Measurements from ENCODE around the gene PRSS38. TPM values are rescaled to one million over a fixed set of nuclear protein-coding genes. Genes with fewer than 3 reads are reported as not detected.

Gene PRSS38
- total RNA-seq, 2 donors from 2014 or later: not detected

DNA sequence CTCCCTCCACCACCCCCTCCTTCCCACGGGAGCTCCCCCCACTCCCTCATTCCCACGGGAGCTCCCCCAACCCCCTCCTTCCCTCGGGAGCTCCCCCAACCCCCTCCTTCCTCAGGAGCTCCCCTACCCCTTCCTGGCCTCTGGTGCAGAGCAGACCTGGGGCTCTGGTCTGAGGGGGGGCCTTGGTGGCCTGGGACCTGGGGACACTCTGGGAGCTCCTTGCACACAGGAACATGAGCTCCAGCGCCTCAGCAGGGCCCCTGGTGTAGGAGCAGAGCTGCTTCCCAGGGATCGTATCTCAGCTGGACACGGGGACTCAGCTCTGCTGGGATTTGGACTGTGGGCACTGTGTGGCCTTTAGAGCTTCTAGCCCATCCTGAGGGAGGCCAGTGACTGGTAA lies 19.7 kb upstream of the PRSS38 start:
- ATAC-seq (replicated peaks): no peak
- Mint-ChIP-seq H3K9me3 (no peaks in the 10 kb centered on the region), H3K4me3 (no peak overlapping the region), H3K27me3 (no peaks in the 10 kb centered on the region), H3K4me1 (no peaks in the 10 kb centered on the region), H3K36me3 (ENCODE audit: low read depth) (no peaks in the 10 kb centered on the region), H3K27ac (no peak overlapping the region)

DNA sequence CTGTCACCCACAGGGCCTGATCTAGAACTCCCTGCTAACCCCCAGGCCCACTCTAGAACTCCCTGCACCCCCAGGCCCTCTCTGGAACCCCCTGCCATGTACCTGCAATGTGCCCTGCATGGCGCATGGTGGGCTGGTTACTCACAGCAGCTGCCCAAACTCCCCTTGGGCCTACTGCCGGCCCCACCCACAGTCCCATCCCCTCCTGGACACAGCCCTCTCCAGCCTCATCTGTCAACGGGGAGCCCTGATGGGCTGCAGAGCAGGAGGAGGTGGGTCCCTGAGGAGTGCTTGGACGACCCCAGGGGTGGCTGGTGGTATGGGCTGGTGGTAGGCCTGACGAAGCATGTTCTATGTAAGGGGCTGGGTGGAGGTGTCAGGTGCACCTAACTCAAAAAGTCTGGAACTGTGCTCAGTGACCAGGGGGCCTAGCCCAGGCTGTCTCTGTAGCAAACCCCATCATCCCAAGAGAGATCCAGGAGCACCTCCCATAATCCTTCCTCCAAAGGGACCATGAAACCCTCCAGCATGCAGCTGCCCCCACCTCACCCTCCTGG lies 19.0 kb upstream of the PRSS38 start:
- no peaks in the 10 kb centered on the region for H3K36me3 Mint-ChIP-seq (ENCODE audit: low read depth)
- no peak overlapping the region for H3K4me3 Mint-ChIP-seq
- H3K27me3 Mint-ChIP-seq: no peaks in the 10 kb centered on the region
- no peak overlapping the region for H3K27ac Mint-ChIP-seq
- H3K4me1 Mint-ChIP-seq: no peaks in the 10 kb centered on the region
- no peak for ATAC-seq (replicated peaks)
- H3K9me3 Mint-ChIP-seq: no peaks in the 10 kb centered on the region

DNA sequence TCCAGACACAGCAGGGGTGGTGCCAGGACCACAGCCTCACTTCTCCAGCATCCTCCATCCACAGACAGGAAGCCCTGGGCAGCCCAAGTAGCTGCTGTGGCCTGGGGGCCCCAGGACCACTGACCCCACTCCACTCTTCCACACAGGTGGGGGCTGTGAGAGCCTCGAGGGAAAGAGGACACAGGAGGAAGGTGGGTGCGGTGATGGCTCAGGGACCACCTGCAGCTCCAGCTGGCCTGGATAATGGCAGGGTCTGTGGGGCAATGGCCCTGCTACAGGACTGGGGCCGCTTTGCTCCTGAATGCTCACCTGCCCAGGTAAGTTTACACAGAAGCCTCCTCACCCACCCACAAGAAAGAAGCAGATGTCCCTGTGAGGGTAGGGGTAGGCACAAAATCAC lies 18.3 kb upstream of the PRSS38 start:
- Mint-ChIP-seq H3K9me3 (no peaks in the 10 kb centered on the region), H3K36me3 (ENCODE audit: low read depth) (no peaks in the 10 kb centered on the region), H3K4me1 (no peaks in the 10 kb centered on the region), H3K27me3 (no peaks in the 10 kb centered on the region), H3K4me3 (no peak overlapping the region), H3K27ac (no peak overlapping the region)
- no peak for ATAC-seq (replicated peaks)

DNA sequence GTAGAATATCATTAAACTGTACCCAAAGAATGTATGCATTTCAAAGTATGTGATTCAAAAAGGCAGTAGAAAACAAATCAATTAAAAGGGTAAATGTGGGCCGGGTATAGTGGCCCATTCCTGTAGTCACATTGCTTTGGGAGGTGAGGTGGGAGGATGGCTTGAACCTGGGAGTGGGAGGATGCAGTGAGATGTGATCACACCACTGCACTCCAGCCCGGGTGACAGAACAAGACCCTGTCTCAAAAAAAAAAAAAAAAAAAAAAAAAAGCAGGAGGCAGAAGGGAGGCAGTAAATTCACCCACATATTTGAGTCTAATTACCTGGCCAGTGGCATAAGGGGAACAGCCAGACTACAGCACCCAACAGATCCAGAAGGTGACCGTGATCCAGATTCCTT lies 17.9 kb upstream of the PRSS38 start:
- H3K4me1 Mint-ChIP-seq: no peaks in the 10 kb centered on the region
- H3K4me3 Mint-ChIP-seq: no peak overlapping the region
- ATAC-seq (replicated peaks): no peak
- no peak overlapping the region for H3K27ac Mint-ChIP-seq
- no peaks in the 10 kb centered on the region for H3K27me3 Mint-ChIP-seq
- no peaks in the 10 kb centered on the region for H3K9me3 Mint-ChIP-seq
- H3K36me3 Mint-ChIP-seq (ENCODE audit: low read depth): no peaks in the 10 kb centered on the region

DNA sequence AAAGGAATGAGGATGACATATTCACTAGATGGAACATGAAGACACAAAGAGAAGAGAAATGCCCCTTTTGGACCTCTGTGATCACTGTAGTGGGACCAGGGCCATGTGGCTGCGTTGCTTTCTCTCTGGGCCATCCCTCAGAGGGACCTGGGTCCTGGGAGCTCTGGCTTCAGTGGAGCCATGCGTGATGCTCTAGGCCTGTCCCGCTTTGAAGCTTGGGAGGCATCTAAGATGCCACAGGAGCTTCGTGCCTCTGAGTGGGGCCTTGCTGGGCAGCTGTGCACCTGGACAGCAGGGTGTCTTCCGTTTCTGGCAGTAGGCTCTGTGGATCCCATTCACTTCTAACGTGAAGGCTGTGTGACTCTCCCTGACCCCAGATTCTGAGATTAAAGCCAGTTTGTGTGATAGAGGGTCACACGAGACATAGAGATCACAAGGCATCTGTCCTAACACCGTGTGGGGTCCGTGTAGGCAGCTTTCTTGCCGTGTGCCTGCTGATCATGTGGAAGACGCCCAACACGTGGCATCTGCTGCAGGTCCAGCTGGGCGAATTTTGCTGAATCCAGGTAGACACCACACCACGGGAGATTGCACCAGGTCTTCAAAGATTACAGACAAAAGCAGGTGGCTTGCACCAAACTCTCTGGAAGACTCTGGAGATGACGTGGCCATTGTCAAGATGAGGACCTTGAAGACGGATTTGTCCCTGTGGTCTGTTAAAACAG lies 17.2 kb upstream of the PRSS38 start:
- no peak overlapping the region for H3K27ac Mint-ChIP-seq
- no peak for ATAC-seq (replicated peaks)

DNA sequence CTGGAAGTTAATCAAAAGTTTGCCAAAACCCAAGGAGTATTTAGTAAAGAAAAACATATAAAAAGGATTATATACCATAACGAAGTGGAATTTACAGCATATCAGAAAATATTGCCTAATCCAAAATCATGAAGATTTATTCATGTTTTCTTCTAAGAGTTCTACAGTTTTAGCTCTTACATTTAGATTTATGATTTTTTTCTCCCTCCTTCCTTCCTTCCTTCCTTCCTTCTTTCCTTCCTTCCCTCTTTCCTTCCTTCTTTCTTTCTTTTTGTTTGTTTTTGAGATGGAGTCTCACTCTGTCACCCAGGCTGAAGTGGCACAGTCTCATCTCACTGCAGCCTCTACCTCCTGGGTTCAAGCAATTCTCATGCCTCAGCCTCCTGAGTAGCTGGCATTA lies 15.7 kb upstream of the PRSS38 start:
- Mint-ChIP-seq H3K4me1 (no peaks in the 10 kb centered on the region), H3K27me3 (peaks cover 7% of the 10 kb centered on the region), H3K36me3 (ENCODE audit: low read depth) (no peaks in the 10 kb centered on the region), H3K4me3 (no peak overlapping the region), H3K9me3 (no peaks in the 10 kb centered on the region), H3K27ac (no peak overlapping the region)
- no peak for ATAC-seq (replicated peaks)

More for the DNA sequence above, 17.2 kb upstream of the PRSS38 start:
- Mint-ChIP-seq H3K4me1 (no peaks in the 10 kb centered on the region), H3K36me3 (ENCODE audit: low read depth) (no peaks in the 10 kb centered on the region), H3K4me3 (no peak overlapping the region), H3K27me3 (no peaks in the 10 kb centered on the region), H3K9me3 (no peaks in the 10 kb centered on the region)

DNA sequence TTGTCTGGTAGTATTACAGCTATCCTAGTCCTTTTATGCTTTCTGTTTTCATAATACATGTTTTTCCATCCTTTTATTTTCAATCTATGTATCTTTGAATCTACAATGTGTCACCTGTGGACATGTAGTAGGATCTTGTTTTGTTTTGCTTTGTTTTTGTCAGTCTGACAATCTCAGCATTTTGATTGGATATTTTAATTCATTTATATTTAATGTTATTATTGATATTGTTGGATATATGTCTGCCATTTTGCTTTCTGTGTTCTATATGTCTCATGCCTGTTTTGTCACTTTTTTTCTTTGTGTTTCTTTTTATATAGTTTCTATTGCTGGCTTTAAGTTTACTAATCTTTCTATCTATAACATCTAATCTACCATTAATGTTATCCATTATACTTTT lies 11.5 kb upstream of the PRSS38 start:
- no peak for ATAC-seq (replicated peaks)
- Mint-ChIP-seq H3K27me3 (peaks cover 8% of the 10 kb centered on the region), H3K4me1 (no peaks in the 10 kb centered on the region), H3K36me3 (ENCODE audit: low read depth) (no peaks in the 10 kb centered on the region), H3K27ac (no peak overlapping the region), H3K4me3 (no peak overlapping the region), H3K9me3 (peaks cover 4% of the 10 kb centered on the region)

DNA sequence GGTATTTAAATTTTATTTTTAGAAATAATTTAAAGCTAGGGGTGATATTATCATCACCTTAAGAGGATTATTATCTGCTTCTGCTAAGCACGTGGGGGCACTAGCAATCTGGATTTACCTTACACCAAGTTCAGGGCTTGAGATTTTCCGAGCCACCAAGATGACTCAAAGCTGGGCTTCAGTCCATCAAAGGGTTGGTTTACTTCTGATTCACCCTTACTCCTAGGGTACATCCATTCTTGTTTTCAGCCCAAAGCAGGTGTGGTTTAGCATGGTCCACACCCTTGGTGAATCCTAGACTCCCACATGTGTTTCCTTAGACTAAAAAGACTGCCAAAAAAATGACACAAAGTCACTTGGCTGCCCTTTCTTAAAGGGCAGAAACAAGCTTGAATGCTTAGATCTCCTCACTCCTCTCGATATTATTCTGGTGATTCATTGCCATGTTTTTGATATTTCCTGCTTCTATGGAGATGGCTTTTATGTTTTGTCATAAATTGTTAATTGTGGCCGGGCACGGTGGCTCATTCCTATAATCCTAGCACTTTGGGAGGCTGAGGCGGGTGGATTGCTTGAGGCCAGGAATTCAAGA lies 9.8 kb upstream of the PRSS38 start:
- Mint-ChIP-seq H3K4me1 (no peaks in the 10 kb centered on the region), H3K27ac (no peak overlapping the region), H3K36me3 (ENCODE audit: low read depth) (no peaks in the 10 kb centered on the region), H3K27me3 (peaks cover 8% of the 10 kb centered on the region), H3K9me3 (peaks cover 4% of the 10 kb centered on the region), H3K4me3 (no peak overlapping the region)
- peak; percentile 43 for ATAC-seq (replicated peaks)

DNA sequence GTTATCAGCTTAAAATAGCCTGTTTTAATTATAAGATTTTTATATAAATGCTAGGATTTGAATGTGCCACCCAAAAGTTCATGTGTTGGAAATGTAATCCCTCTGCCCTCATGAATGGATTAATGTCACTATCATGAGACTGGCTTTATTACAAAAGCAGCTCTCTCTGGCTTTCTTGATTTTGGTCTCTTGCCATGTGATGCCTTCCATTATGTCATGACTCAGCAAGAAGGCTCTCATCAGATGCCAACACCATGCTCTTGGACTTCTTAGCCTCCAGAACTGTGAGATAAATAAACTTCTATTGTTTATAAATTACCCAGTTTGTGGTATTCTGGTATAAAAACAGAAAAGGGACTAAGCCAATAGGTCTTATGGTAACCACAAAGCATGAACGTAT lies 6.9 kb upstream of the PRSS38 start:
- Mint-ChIP-seq H3K9me3 (peaks cover 4% of the 10 kb centered on the region), H3K36me3 (ENCODE audit: low read depth) (no peaks in the 10 kb centered on the region), H3K4me1 (no peaks in the 10 kb centered on the region), H3K27ac (no peak overlapping the region), H3K27me3 (peaks cover 8% of the 10 kb centered on the region), H3K4me3 (no peak overlapping the region)
- ATAC-seq (replicated peaks): no peak

DNA sequence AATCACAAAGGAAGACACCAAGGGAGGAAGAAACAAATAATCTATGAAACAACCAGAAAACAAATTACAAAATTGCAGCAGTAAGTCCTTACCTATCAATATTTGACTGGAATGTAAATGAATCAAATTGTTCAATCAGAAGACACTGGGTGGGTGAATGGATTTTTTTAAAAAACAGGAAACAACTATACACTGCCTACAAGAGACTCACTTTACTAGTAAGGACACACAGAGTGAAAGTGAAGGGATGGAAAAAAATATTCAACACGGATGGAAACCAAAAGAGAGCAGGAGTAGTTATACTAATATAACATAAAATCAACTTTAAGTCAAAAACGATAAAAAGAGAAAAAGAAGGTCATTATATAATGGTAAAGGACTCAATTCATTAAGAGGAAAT lies 6.4 kb upstream of the PRSS38 start:
- H3K27me3 Mint-ChIP-seq: peaks cover 8% of the 10 kb centered on the region
- no peaks in the 10 kb centered on the region for H3K4me1 Mint-ChIP-seq
- H3K4me3 Mint-ChIP-seq: no peak overlapping the region
- no peak for ATAC-seq (replicated peaks)
- peaks cover 4% of the 10 kb centered on the region for H3K9me3 Mint-ChIP-seq
- H3K36me3 Mint-ChIP-seq (ENCODE audit: low read depth): no peaks in the 10 kb centered on the region
- H3K27ac Mint-ChIP-seq: no peak overlapping the region

DNA sequence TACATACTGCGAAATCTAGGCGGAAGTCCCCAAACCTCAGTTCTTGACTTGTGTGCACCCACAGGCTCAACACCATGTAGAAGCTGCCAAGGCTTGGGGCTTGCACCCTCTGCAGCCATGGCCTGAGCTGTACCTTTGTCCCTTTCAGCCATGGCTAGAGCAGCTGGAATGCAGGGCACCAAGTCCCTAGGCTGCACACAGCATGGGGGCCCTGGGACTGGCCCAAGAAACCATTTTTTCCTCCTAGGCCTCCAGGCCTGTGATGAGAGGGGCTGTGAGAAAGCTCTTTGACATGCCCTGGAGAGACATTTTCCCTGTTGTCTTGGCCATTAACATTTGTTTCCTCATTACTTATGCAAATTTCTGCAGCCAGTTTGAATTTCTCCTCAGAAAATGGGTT lies 1.5 kb upstream of the PRSS38 start:
- no peak overlapping the region for H3K27ac Mint-ChIP-seq
- no peak overlapping the region for H3K4me3 Mint-ChIP-seq
- H3K4me1 Mint-ChIP-seq: no peaks in the 10 kb centered on the region
- H3K36me3 Mint-ChIP-seq (ENCODE audit: low read depth): no peaks in the 10 kb centered on the region
- peaks cover 5% of the 10 kb centered on the region for H3K9me3 Mint-ChIP-seq
- ATAC-seq (replicated peaks): no peak
- no peaks in the 10 kb centered on the region for H3K27me3 Mint-ChIP-seq

DNA sequence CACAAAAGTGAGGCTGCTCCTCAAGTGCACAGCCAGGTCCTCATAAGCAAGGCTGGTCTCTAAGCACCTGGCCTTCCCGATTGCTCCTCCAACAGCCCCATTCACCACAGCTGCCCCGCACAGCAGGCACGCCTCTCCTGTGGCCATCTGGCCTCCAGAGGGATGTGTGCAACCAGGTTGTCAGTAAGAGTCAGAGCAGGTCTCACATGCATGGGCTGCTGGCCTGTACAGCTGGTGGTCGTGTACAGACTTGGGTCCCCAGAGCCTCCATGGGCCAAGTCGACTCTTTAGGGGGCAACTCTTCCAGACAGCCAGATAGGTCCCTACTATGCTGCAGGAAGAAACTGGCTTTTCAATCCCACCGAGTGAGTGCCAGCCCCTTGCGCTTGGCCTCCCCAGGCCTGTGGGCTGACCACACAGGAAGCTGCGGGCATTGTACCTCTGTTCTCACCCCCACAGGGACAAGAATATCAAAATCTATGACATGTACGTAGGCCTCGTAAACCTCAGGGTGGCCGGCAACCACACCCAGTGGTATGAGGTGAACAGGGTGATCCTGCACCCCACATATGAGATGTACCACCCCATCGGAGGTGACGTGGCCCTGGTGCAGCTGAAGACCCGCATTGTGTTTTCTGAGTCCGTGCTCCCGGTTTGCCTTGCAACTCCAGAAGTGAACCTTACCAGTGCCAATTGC lies 1.4 kb downstream of the PRSS38 start:
- H3K4me1 Mint-ChIP-seq: no peaks in the 10 kb centered on the region
- no peaks in the 10 kb centered on the region for H3K27me3 Mint-ChIP-seq
- ATAC-seq (replicated peaks): no peak
- no peaks in the 10 kb centered on the region for H3K36me3 Mint-ChIP-seq (ENCODE audit: low read depth)
- peaks cover 11% of the 10 kb centered on the region for H3K9me3 Mint-ChIP-seq
- H3K4me3 Mint-ChIP-seq: no peak overlapping the region
- H3K27ac Mint-ChIP-seq: no peak overlapping the region

DNA sequence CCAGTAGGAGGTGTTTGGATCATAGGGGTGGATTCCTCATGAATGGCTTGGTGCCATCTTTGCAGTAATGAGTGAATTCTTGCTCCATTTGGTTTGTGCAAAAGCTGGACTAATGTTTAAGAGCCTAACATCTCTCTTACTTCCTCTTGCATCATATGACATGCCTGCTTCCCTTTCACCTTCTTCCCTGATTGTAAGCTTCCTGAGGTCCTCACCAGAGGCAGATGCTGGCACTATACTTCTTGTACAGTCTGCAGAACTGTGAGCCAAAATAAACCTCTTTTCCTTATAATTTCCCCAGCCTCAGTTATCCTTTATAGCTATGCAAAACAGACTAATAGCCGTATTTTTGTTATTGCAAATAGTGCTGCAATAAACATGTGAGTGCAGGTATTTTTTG lies 8.1 kb downstream of the PRSS38 start:
- H3K27ac Mint-ChIP-seq: no peak overlapping the region

DNA sequence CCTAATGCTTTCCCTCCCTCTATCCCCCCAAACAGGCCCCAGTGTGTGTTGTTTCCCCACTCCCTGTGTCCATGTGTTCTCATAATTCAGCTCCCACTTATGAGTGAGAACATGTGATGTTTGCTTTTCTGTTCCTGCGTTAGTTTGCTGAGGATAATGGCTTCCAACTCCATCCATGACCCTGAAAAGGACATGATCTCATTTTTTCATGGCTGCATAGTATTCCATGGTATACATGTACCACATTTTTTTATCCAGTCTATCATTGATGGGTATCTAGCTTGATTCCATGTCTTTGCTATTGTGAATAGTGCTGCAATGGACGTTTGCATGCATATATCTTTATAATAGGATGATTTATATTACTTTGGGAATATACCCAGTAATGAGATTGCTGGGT lies 8.7 kb downstream of the PRSS38 start:
- peaks cover 4% of the 10 kb centered on the region for H3K27me3 Mint-ChIP-seq
- peaks cover 9% of the 10 kb centered on the region for H3K9me3 Mint-ChIP-seq
- no peak for ATAC-seq (replicated peaks)
- no peak overlapping the region for H3K27ac Mint-ChIP-seq
- no peaks in the 10 kb centered on the region for H3K4me1 Mint-ChIP-seq
- H3K36me3 Mint-ChIP-seq (ENCODE audit: low read depth): no peaks in the 10 kb centered on the region
- no peak overlapping the region for H3K4me3 Mint-ChIP-seq

More for the DNA sequence above, 8.1 kb downstream of the PRSS38 start:
- Mint-ChIP-seq H3K4me1 (no peaks in the 10 kb centered on the region), H3K36me3 (ENCODE audit: low read depth) (no peaks in the 10 kb centered on the region), H3K9me3 (peaks cover 9% of the 10 kb centered on the region), H3K27me3 (peaks cover 4% of the 10 kb centered on the region), H3K4me3 (no peak overlapping the region)
- ATAC-seq (replicated peaks): no peak

DNA sequence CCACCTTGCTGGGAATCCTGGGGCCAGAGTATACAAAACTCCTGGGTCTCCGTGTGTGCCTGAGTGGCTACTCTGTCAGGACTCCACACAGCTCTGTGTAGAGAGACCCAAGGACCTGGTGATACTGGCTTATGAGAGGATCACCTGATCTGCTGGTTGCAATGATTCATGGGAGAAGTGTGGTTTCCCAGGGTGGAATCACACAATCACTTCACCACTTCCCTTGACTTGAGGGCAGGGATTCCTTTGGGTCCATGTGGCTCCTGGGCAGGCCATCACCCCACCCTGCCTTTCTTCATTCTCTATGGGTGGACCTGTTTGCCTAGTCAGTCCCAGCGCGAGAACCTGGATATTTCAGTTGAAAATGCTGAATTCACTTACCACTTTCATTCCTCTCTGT lies 13.3 kb downstream of the PRSS38 start:
- peaks cover 5% of the 10 kb centered on the region for H3K27me3 Mint-ChIP-seq
- no peak overlapping the region for H3K4me3 Mint-ChIP-seq
- ATAC-seq (replicated peaks): no peak
- no peaks in the 10 kb centered on the region for H3K36me3 Mint-ChIP-seq (ENCODE audit: low read depth)
- no peaks in the 10 kb centered on the region for H3K4me1 Mint-ChIP-seq
- peaks cover 6% of the 10 kb centered on the region for H3K9me3 Mint-ChIP-seq
- H3K27ac Mint-ChIP-seq: no peak overlapping the region
